Hematopoietic multipotent progenitor cell treated with erythropoietin and hydrocortisone succinate and interleukin-3 and kit ligand, for 15 days (in vitro differentiated cells): ENCODE results near the gene FBXO3.

Experiments
- DNase-seq: peaks from one replicate; pipeline ENCODE4 v3.0.0-alpha.2; 2015; ENCODE audit warnings: low spot score

Gene FBXO3

GRCh38 chr11:33701302-33702230 lies 72.8 kb downstream of the FBXO3 start:
- DNase-seq, result peak; percentile 7

- peak; percentile 94 for DNase-seq
These were observed 73.6 kb downstream of the FBXO3 start, which contains the start of gene C11orf91 for GRCh38 chr11:33700502-33701271. Gene C11orf91 (minus strand): TSS chr11:33700826. CDS start chr11:33700740, 86 bp downstream.

DNA sequence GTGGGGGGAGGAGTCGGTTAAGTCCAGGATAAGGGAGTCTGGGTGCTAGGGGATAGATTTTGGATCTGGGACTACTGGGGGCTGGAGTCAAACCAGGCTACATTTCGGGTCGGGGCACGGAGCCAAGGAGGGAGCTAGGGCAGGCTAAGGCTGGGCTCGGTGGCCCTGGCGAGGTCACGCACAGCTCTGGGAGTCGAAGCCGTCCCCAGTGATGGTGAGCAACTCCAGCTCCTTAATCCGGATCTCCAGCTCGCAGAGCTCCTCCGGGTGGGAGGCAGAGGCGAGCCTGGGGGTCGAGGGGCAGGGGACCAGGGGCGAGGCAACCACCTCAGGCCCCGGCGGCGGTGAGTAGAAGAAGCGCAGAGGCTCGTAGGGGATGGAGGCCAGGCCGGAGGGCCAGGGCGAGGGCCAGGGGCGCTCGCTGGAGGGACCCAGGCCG lies 74.2 kb downstream of the FBXO3 start:
- no peak for DNase-seq

DNA sequence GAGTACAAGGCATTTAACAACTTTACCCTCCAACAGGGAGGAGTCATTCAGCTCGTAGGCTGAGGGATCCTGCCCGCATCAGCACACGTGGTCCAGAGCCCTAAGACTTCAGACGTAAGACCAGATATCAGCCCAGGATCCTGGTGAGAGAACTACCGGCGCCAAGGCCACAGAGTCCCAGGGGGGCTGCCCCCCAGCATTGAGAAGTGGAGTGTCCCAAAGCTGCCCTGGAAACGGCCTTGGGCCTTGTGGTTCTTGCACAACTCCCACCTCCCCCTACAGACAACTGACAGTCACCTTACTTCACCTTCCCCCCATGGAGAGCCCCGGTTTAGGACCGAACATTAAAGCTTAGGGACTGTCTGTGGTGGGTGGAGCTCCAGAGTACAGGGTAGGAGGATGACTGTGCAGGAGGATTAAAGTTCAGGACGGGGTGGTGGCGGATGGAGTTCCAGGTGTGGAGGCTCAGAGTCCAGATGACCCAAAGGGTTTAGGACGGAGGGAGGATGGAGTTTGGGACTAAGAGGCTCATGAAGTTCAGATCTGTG lies 74.7 kb downstream of the FBXO3 start:
- no peak for DNase-seq

DNA sequence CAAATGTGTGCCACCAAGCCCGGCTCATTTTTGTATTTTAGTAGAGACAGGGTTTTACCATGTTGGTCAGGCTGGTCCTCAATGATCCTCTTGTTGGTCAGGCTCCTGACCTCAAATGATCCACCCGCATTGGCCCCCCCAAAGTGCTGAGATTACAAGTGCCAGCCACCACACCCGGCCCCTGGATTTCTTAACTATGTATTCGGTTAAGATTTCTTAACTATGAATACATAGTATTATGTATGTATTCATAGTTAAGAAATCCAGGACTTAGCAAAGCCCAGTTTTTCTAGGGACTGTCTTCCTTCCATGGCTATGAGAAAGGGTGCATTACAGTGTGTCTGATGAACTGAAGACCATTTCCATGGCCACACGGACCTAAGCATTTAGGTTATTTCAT lies 75.4 kb downstream of the FBXO3 start:
- DNase-seq, result no peak

- no peak for DNase-seq
These were observed 76.3 kb downstream of the FBXO3 start for GRCh38 chr11:33697997-33698396.

- DNase-seq, result no peak
These were observed 77.2 kb downstream of the FBXO3 start for GRCh38 chr11:33696931-33697638.

DNA sequence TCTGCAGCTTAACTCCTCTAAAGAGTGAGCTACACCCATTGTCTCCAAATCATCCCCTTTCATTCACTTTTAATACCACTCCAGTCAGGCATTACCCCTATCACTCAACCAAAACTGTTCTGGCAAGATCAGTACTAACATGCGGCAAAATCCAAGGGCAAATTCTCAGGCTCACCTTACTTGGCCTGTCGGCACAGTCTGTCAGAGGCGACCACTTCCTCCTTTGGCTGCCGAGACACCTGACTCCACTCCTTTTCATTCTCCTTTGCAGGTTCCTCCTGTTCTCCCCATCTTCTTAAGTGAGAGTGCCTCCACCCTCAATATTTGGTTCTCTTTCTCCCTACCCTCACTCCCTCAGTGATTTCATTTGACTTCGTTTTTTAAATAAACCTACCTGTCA lies 77.9 kb downstream of the FBXO3 start:
- no peak for DNase-seq

DNA sequence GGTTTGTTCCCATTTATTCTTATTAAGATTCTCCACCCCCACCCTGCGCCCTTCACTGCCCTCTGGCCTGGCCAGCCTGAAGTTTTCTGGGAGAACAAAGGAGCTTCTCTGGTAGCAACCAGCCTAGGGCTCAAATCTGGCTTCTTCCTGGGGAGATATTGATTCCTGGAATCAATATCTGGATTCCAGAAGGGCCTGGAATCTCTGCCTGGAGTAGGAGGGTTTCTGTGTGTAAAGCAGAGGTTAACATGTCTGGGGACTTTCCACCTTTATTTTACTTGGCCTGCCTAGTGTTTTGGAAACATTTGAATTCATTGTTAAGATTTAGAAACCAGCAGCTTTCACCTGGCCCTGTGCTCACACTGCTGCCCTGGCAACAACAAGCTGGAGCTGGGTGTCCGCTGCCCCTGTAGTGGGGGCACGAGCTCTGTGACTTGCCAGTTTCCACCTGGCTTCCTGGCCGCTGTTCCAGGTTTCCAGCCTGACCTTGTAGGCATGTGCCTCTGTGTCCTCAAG lies 79.2 kb downstream of the FBXO3 start:
- DNase-seq, result no peak

- DNase-seq, result no peak
These were observed 79.8 kb downstream of the FBXO3 start for GRCh38 chr11:33694346-33695050.

- DNase-seq, result no peak
These were observed 81.8 kb downstream of the FBXO3 start for GRCh38 chr11:33692541-33692940.

GRCh38 chr11:33692013-33692504 lies 82.3 kb downstream of the FBXO3 start:
- DNase-seq, result no peak

DNA sequence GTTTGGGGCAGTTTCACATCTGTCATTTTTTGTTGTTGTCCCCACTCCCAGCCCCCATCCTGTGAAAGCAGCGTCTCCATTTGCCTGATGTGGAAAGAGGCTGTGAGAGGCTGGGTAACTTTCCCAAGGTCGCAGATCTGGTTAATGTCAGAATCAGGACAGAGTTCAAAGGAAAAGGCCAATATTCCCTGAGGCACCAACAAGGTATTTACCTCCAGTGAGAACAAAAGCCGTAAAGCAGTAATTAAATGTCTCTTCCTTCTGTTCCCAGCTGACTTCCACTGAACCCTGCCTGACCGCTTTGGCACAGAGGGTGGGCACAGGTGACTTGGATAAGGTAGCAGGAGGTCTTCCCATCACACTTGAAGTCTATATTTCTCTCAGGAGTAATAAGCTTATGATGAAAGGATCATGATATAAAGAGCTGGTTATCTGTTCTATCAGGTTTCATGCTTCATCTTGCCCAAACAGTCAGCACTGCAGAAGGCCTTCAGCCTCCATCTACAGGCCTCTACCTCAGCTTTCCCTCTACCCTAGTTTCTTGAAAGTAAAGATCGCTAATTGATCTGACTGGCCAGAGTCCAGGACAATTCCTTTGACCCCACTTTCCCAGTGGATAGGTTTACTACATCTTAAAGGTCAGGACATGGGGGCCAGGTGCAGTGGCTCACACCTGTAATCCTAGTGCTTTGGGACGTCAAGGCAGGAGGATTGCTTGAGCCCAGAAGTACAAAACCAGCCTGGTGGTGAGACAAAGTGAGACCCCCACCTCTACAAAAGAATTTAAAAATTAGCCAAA lies 83.1 kb downstream of the FBXO3 start:
- DNase-seq, result no peak
